Ammon's horn (tissue), 1 donor: ENCODE results near the gene RRP12.
A peak's percentile ranks its signal among the peaks of the same experiment; 100 is the strongest.
"Not testable (repeated sequence)": the region's sequence is repeated elsewhere in the genome, so short reads cannot be mapped to it uniquely, and the experiment has no call there.

Experiments
- DNase-seq: peaks from one replicate; pipeline ENCODE4 v3.0.0-alpha.2; 2016; ENCODE audit warnings: low spot score

Gene RRP12

GRCh38 chr10:97406483-97406882 lies 5.3 kb upstream of the RRP12 start:
- DNase-seq = not testable (repeated sequence)

GRCh38 chr10:97406064-97406463 lies 4.9 kb upstream of the RRP12 start:
- DNase-seq = peak; percentile 58

GRCh38 chr10:97404044-97404443 lies 2.9 kb upstream of the RRP12 start:
- no peak for DNase-seq

- no peak for DNase-seq
These were observed 347 bp upstream of the RRP12 start for GRCh38 chr10:97401455-97401919.

GRCh38 chr10:97399843-97400545 lies 1.1 kb downstream of the RRP12 start:
- no peak for DNase-seq

GRCh38 chr10:97396056-97396455 lies 5.1 kb downstream of the RRP12 start:
- no peak for DNase-seq

- DNase-seq = no peak
These were observed 8.0 kb downstream of the RRP12 start for GRCh38 chr10:97393034-97393573.

- no peak for DNase-seq
These were observed 11.0 kb downstream of the RRP12 start for GRCh38 chr10:97390091-97390490.

- DNase-seq = no peak
These were observed 13.0 kb downstream of the RRP12 start for GRCh38 chr10:97388152-97388551.

- DNase-seq = no peak
These were observed 15.6 kb downstream of the RRP12 start for GRCh38 chr10:97385565-97385964.

- no peak for DNase-seq
These were observed 16.5 kb downstream of the RRP12 start for GRCh38 chr10:97384641-97385040.

GRCh38 chr10:97384156-97384555 lies 17.0 kb downstream of the RRP12 start:
- no peak for DNase-seq

GRCh38 chr10:97383159-97383558 lies 18.0 kb downstream of the RRP12 start:
- DNase-seq = no peak

- no peak for DNase-seq
These were observed 19.5 kb downstream of the RRP12 start for GRCh38 chr10:97381626-97382025.

- DNase-seq = no peak
These were observed 20.6 kb downstream of the RRP12 start for GRCh38 chr10:97380516-97380915.

GRCh38 chr10:97378933-97379921 lies 21.9 kb downstream of the RRP12 start:
- DNase-seq = no peak

- no peak for DNase-seq
These were observed 24.7 kb downstream of the RRP12 start for GRCh38 chr10:97376413-97376812.

GRCh38 chr10:97373456-97373855 lies 27.7 kb downstream of the RRP12 start:
- DNase-seq = no peak

GRCh38 chr10:97372233-97372875 lies 28.8 kb downstream of the RRP12 start:
- no peak for DNase-seq

- no peak for DNase-seq
These were observed 29.4 kb downstream of the RRP12 start for GRCh38 chr10:97371696-97372095.

GRCh38 chr10:97367126-97367649 lies 34.0 kb downstream of the RRP12 start:
- DNase-seq = no peak

GRCh38 chr10:97366572-97366971 lies 34.6 kb downstream of the RRP12 start:
- DNase-seq = no peak
